Small intestine (tissue), 7 donors: ENCODE data around the gene UGT1A3. TPM values are rescaled to one million over a fixed set of nuclear protein-coding genes. Genes with fewer than 3 reads are reported as not detected.
"Not testable (repeated sequence)": the region's sequence is repeated elsewhere in the genome, so short reads cannot be mapped to it uniquely, and the experiment has no call there.

Experiments
- DNase-seq, 2 donors: peaks; one replicate each; pipeline versions ENCODE4 v3.0.0 to v3.0.0-alpha.2; 2013
- FAIRE-seq: peaks from 2 replicates; lab custom pipeline; 2012; peaks lifted over from hg19 to GRCh38; lab: Jason Lieb, UNC
- H3K27ac ChIP-seq, 3 donors: one replicate each; pipeline ENCODE4 v1.5.1; 2013; ENCODE audit warnings: low read length in 2 of 3, mild to moderate bottlenecking in 2 of 3, control low read depth in 1 of 3, inconsistent platforms in 1 of 3, low read depth in 1 of 3, moderate library complexity in 1 of 3
- H3K27me3 ChIP-seq, 3 donors: one replicate each; pipeline ENCODE4 v1.6.1; 2013; ENCODE audit warnings: low read length in 3 of 3, inconsistent platforms in 1 of 3; ENCODE audit not compliant: control insufficient read depth in 3 of 3, insufficient read depth in 3 of 3
- H3K36me3 ChIP-seq, 3 donors: one replicate each; pipeline ENCODE4 v1.6.1; 2013; ENCODE audit warnings: low read length in 3 of 3, inconsistent platforms in 1 of 3, low read depth in 1 of 3, mild to moderate bottlenecking in 1 of 3, moderate library complexity in 1 of 3; ENCODE audit not compliant: control insufficient read depth in 3 of 3, insufficient read depth in 2 of 3
- H3K4me1 ChIP-seq, 3 donors: one replicate each; pipeline ENCODE4 v1.6.1; 2013; ENCODE audit warnings: low read length in 2 of 3, inconsistent platforms in 1 of 3, low read depth in 1 of 3, mild to moderate bottlenecking in 1 of 3, moderate library complexity in 1 of 3; ENCODE audit not compliant: control insufficient read depth in 3 of 3, insufficient read depth in 2 of 3
- H3K4me3 ChIP-seq, 3 donors: one replicate each; pipeline ENCODE4 v1.5.1; 2013; ENCODE audit warnings: low read length in 3 of 3, control low read depth in 1 of 3, inconsistent platforms in 1 of 3, low read depth in 1 of 3, mild to moderate bottlenecking in 1 of 3, moderate library complexity in 1 of 3
- H3K9me3 ChIP-seq, 2 donors: one replicate each; pipeline ENCODE4 v1.6.1; 2013; ENCODE audit warnings: low read depth in 1 of 2, low read length in 1 of 2; ENCODE audit not compliant: control insufficient read depth in 2 of 2, insufficient read depth in 1 of 2
- WGBS, 3 donors: extraction: QIAGEN DNeasy Blood & Tissue Kit; methylation state at CpG; one replicate each; pipeline ENCODE4 v1.1.7; 2013; 5-methylcytosine and 5-hydroxymethylcytosine counted together
- polyA plus RNA-seq, 4 donors: library from polyadenylated mRNA; stranded (reverse) in 3 of 4; unstranded in 1 of 4; fragments of 200-250 nt in 3 of 4; fragments of 120-200 nt in 1 of 4; gene quantifications; one replicate each; pipeline versions ENCODE4 v1.2.1 to v1.2.3, GENCODE V29; 2013
- donor health status: healthy with polysubstance abuse.
- donor health status: control.
- donor health status: control.
- donor health status: Bipolar disorder and iron deficiency.
- donor health status: healthy.

The UGT1A3 gene
- polyA plus RNA-seq, 4 donors: 0.22 to 6.8 (median 2.7) TPM

DNA sequence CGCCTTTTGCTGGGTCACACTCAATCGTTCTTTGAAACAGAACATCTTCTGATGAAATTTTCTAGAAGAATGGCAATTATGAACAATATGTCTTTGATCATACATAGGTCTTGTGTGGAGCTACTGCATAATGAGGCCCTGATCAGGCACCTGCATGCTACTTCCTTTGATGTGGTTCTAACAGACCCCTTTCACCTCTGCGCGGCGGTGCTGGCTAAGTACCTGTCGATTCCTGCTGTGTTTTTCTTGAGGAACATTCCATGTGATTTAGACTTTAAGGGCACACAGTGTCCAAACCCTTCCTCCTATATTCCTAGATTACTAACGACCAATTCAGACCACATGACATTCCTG is 15.6 kb upstream of the UGT1A3 start:
- no peak for FAIRE-seq
- Histone ChIP-seq H3K27ac (no peak overlapping the region), H3K4me3 (no peak overlapping the region)

DNA sequence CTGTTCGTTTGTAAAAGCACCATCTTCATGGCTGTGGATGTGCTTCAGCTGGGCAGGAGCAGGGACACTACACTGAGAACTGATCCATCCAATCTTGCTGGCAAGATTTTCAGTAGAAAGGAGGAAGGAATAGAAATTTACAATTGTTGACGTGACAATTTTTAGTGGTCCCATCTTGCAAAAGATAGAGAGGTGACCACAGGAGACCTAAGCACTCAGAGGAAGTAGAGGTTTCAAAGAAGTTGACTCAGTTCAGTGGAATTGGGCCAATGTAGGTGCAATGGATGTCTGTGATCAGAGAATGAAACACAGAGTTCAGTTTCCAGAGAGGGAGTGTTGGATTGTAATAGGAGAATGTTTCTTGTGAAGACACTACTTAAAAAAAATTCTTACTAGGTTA is 14.7 kb upstream of the UGT1A3 start:
- Histone ChIP-seq H3K4me1 (peaks cover 3 to 17% (median 8%) of the 10 kb centered on the region in 3 donors), H3K9me3 (no peaks in the 10 kb centered on the region), H3K4me3 (no peak overlapping the region), H3K27ac (no peak overlapping the region), H3K36me3 (no peaks in the 10 kb centered on the region), H3K27me3 (no peaks in the 10 kb centered on the region)
- FAIRE-seq (no peak), DNase-seq (no peak)
- WGBS, 3 donors: 69 to 83% (median 72%) methylated on average over 2 of the region's 2 CpGs

More for the DNA sequence above, 15.6 kb upstream of the UGT1A3 start:
- Histone ChIP-seq H3K4me1 (peaks cover 3 to 14% (median 8%) of the 10 kb centered on the region in 3 donors), H3K27me3 (no peaks in the 10 kb centered on the region), H3K9me3 (no peaks in the 10 kb centered on the region), H3K36me3 (no peaks in the 10 kb centered on the region)
- WGBS, 3 donors: 68 to 90% (median 79%) methylated on average over 7 of the region's 7 CpGs
- DNase-seq: no peak

DNA sequence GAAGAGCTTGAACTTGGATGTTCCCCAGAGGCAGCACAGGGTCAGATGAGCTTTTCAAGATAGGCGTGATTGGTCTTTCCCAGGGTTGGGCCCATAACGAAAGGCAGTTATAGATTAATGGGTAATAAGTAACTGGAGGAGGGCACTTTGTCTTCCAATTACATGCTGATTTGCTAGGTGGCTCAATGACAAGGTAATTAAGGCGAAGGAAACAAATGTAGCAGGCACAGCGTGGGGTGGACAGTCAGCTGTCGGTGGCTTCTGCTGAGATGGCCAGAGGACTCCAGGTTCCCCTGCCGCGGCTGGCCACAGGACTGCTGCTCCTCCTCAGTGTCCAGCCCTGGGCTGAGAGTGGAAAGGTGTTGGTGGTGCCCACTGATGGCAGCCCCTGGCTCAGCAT is 10.3 kb upstream of the UGT1A3 start, which contains the start of gene UGT1A4:
Gene UGT1A4 (plus strand): TSS at position 185 of the 400 bp plus-strand sequence. CDS start 85 bp downstream, at position 270.
- Histone ChIP-seq H3K27me3 (no peaks in the 10 kb centered on the region), H3K36me3 (no peaks in the 10 kb centered on the region), H3K4me1 (peaks cover 0 to 6% (median 3%) of the 10 kb centered on the region in 3 donors), H3K9me3 (no peaks in the 10 kb centered on the region), H3K4me3 (peak within 1 kb of the TSS in 1 of 3 donors; percentile 33), H3K27ac (no peak within 1 kb of the TSS)
- 49 to 78% (median 61%) methylated on average over 7 of the region's 7 CpGs for WGBS, 3 donors
- DNase-seq (peak; percentile 46 to 55), FAIRE-seq (no peak)

DNA sequence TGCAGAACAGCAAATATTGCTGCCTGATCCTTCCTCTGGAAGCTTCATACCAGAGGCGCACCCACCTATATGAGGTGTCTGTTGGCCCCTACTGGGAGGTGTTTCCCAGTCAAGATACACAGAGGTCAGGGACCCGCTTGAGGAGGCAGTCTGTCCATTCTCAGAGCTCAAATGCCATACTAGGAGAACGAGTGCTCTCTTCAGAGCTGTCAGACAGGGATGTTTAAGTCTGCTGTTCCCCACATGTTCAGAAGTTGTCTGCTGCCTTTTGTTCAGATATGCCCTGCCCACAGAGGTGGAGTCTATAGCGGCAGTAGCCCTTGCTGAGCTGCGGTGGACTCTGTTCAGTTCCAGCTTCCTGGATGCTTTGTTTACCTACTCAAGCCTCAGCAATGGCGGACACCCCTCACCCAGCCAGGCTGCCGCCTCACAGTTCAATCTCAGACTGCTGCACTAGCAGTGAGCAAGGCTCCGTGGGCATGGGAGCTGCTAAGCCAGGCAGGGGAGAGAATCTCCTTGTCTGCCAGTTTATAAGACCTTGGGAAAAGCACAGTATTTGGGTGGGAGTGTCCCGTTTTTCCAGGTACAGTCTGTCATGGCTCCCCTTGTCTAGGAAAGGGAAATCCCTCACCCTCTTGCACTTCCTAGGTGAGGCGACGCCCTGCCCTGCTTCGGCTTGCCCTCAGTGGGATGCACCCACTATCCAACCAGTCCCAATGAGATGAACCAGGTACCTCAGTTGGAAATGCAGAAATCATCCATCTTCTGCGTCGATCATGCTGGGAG is 8.2 kb downstream of the UGT1A3 start:
- H3K9me3 ChIP-seq, H3K27me3 ChIP-seq, FAIRE-seq, H3K27ac ChIP-seq, H3K36me3 ChIP-seq, H3K4me3 ChIP-seq: not testable (repeated sequence)
- WGBS, 3 donors: 60 to 73% (median 72%) methylated on average over 14 of the region's 14 CpGs
- peaks cover 0 to 14% (median 6%) of the 10 kb centered on the region in 3 donors for H3K4me1 ChIP-seq
- DNase-seq: peak in 1 of 2 donors; percentile 73

DNA sequence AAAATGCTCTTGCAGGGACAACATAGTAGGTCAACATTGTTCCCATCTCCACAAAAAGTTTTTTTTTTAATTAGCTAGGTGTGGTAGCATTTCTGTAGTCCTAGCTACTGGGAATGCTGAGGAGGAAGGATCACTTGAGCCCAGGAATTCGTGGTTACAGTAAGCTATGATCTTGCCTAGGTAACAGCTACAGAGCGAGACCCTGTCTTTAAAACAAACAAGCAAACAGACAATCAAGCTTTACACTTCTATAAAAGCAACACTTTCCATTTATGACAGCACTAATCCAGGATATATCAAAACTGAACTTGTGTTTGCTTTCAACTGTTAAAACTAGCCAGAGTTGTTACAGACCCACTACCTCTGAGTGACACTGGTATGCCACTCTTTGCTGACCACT is 12.0 kb downstream of the UGT1A3 start:
- WGBS, 3 donors: 73 to 79% (median 75%) methylated on average over 2 of the region's 2 CpGs
- H3K27me3 ChIP-seq: no peaks in the 10 kb centered on the region
- H3K27ac ChIP-seq: no peak overlapping the region
- peaks cover 0 to 9% of the 10 kb centered on the region in 2 donors for H3K9me3 ChIP-seq
- peaks cover 0 to 22% (median 6%) of the 10 kb centered on the region in 3 donors for H3K4me1 ChIP-seq
- no peak overlapping the region for H3K4me3 ChIP-seq
- no peak for DNase-seq
- peaks cover 0 to 3% (median 0%) of the 10 kb centered on the region in 3 donors for H3K36me3 ChIP-seq
- no peak for FAIRE-seq

DNA sequence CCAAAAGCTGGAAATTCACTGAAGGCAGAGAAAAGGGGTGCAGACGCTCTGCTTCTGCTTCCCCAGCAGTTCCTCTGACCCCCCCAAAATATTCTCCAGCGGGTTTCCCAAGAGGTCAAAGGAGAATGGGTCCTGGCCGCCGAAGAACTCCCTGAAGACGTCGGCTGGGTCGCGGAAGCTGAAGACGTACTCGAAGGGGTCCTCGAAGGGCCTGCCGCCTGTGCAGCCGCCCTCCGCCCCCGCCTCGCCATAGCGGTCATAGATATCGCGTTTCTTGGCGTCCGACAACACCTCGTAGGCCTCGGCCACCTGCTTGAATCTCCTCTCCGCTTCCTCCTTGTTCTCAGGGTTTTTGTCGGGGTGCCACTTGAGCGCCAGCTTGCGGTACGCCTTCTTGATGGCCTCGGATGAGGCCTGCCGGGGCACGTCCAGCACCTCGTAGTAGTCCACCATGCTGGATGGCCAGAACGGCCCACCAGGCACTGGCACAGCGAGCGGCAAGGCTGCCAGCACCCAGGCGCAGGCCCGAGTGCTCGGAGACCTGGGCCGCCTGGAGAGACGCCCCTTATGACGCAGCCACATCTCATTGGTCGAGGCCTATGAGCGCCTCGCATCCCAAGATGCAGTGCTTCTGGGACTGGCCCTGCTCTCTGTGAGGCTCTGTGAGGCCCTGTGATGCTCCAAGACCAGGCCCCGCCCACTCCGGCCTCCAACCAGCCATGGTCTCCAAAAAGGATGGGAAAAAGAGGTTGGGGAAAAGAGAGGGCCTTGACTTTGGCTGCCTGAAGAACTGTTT is 14.8 kb downstream of the UGT1A3 start:
- no peak overlapping the region for H3K27ac ChIP-seq
- H3K9me3 ChIP-seq: peaks cover 0 to 10% of the 10 kb centered on the region in 2 donors
- H3K36me3 ChIP-seq: peaks cover 0 to 3% (median 0%) of the 10 kb centered on the region in 3 donors
- DNase-seq (no peak), FAIRE-seq (no peak)
- WGBS, 3 donors: 94 to 98% (median 95%) methylated on average over 39 to 46 of the region's 46 CpGs
- H3K4me1 ChIP-seq: peaks cover 0 to 18% (median 1%) of the 10 kb centered on the region in 3 donors
- H3K27me3 ChIP-seq: no peaks in the 10 kb centered on the region
- no peak overlapping the region for H3K4me3 ChIP-seq

DNA sequence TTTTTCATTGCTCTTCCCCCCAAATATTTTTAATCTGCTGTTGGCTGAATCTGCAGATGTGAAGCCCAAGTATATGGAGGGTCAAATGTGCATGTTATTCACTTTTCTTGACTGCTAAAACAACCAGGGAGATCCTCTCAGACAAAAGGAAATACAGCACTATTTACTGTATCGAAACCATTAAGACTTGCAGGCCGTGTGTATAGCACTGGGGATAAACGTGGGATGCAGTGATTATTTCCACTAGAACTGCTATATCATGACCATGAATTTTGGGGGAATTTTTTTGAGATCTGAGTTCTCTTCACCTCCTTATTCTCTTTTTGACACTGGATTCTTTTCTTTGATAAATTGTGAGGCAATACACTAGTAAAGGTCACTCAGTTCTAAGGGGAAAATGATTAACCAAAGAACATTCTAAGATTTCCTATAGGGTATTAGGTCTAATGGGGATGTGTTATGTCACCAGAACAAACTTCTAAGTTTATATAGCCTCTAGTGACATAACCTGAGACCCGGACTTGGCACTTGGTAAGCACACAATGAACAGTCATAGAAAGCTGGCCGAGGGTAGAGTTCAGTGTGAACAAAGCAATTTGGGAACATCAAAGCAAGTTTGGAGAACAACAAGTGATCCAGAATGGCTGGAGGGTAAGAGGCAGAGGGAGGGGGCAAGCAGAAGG is 16.4 kb downstream of the UGT1A3 start:
- WGBS, 3 donors: 19 to 51% (median 31%) methylated on average over 5 of the region's 5 CpGs
- DNase-seq (peak; percentile 76 to 81), FAIRE-seq (no peak)
- Histone ChIP-seq H3K27ac (peak overlapping the region in 2 of 3 donors; percentile 11 to 32), H3K4me1 (peaks cover 0 to 15% (median 0%) of the 10 kb centered on the region in 3 donors), H3K27me3 (no peaks in the 10 kb centered on the region), H3K4me3 (no peak overlapping the region), H3K36me3 (peaks cover 0 to 3% (median 0%) of the 10 kb centered on the region in 3 donors), H3K9me3 (peaks cover 1 to 14% of the 10 kb centered on the region in 2 donors)

DNA sequence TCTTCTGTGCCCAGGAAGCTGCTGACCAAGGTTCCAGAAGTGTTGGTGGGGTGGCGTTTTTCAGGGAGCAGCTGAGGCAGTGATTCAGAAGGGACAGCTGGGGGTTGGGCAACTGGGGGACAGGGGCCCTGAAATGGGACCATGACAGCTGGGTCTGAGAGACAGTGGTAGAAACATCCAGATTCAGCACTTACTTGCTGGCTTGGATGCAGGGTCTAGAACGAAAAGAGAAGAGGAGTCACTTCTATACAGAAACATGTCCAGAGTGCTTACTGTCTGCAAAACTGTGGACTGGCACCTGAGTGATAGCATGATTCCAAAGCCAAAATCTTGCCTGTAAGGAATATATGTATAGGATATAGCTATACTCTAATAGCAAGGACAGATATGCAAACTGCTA is 17.0 kb downstream of the UGT1A3 start:
- H3K4me3 ChIP-seq, DNase-seq, H3K27me3 ChIP-seq, H3K36me3 ChIP-seq, FAIRE-seq: not testable (repeated sequence)
- Histone ChIP-seq H3K27ac (peak overlapping the region in 2 of 3 donors; percentile 11 to 32), H3K4me1 (peaks cover 0 to 15% (median 0%) of the 10 kb centered on the region in 3 donors), H3K9me3 (peaks cover 1 to 20% of the 10 kb centered on the region in 2 donors)
- WGBS, 3 donors: 58 to 66% (median 62%) methylated on average over 2 of the region's 2 CpGs
